Hepatocyte (in vitro differentiated cells): Measurements from ENCODE around the gene HEXB. TPM values are rescaled to one million over a fixed set of nuclear protein-coding genes. Genes with fewer than 3 reads are reported as not detected.

Experiments
- DNase-seq: peaks from one replicate; pipeline ENCODE4 v3.0.0-alpha.2; 2016; ENCODE audit warnings: low spot score
- H2AFZ ChIP-seq: fragments of 200-600 bp; sonication (generic); 2 replicates; pipeline ENCODE4 v1.6.0; 2016; ENCODE audit warnings: antibody characterized with exemption, mild to moderate bottlenecking
- H3K27ac ChIP-seq: fragments of 200-600 bp; sonication (generic); 2 replicates; pipeline ENCODE4 v1.5.1; 2016; ENCODE audit warnings: mild to moderate bottlenecking
- H3K27me3 ChIP-seq: fragments of 200-600 bp; sonication (generic); 2 replicates; pipeline ENCODE4 v1.6.1; 2016
- H3K36me3 ChIP-seq: fragments of 200-600 bp; sonication (generic); replicated peaks from 2 replicates; pipeline ENCODE4 v1.5.1; 2016; ENCODE audit warnings: low read depth; ENCODE audit not compliant: insufficient read depth
- H3K4me1 ChIP-seq: fragments of 200-600 bp; sonication (generic); 2 replicates; pipeline ENCODE4 v1.5.1; 2016; ENCODE audit warnings: mild to moderate bottlenecking, moderate library complexity; ENCODE audit not compliant: insufficient read depth
- H3K4me2 ChIP-seq: fragments of 200-600 bp; sonication (generic); 2 replicates; pipeline ENCODE4 v1.6.0; 2016
- H3K4me3 ChIP-seq: fragments of 200-600 bp; sonication (generic); 2 replicates; pipeline ENCODE4 v1.5.1; 2016; ENCODE audit warnings: mild to moderate bottlenecking
- H3K79me2 ChIP-seq: fragments of 200-600 bp; sonication (generic); 2 replicates; pipeline ENCODE4 v1.6.0; 2017; ENCODE audit warnings: mild to moderate bottlenecking
- H3K9me2 ChIP-seq: fragments of 200-600 bp; sonication (generic); replicated peaks from 2 replicates; pipeline ENCODE4 v1.6.0; 2017; ENCODE audit warnings: mild to moderate bottlenecking; ENCODE audit not compliant: insufficient read depth
- H3K9me3 ChIP-seq: fragments of 200-600 bp; sonication (generic); 2 replicates; pipeline ENCODE4 v1.5.1; 2016; ENCODE audit warnings: low read depth, mild to moderate bottlenecking
- H4K20me1 ChIP-seq: fragments of 200-600 bp; sonication (generic); 2 replicates; pipeline ENCODE4 v1.6.0; 2016; ENCODE audit warnings: mild to moderate bottlenecking; ENCODE audit not compliant: insufficient read depth, poor library complexity, severe bottlenecking
- EZH2 ChIP-seq: fragments of 200-600 bp; sonication (generic); IDR thresholded peaks from 2 replicates; pipeline ENCODE4 v1.6.1; 2016; ENCODE audit warnings: antibody characterized with exemption, mild to moderate bottlenecking, borderline replicate concordance
- EZH2phosphoT487 ChIP-seq: fragments of 200-600 bp; sonication (generic); IDR thresholded peaks from one replicate; pipeline ENCODE4 v1.6.1; 2018; ENCODE audit warnings: antibody characterized with exemption, mild to moderate bottlenecking, low read depth, moderate library complexity; ENCODE audit not compliant: unreplicated experiment, severe bottlenecking
- WGBS: methylation state at CpG from one replicate; pipeline ENCODE4 v1.1.6; 2016; ENCODE audit warnings: low lambda C conversion rate; ENCODE audit errors: missing lambda C conversion rate; 5-methylcytosine and 5-hydroxymethylcytosine counted together
- polyA plus RNA-seq: library from polyadenylated mRNA; unstranded; fragments of >200 nt; fragmentation: Nextera tagmentation; extraction: Ambion mirVana; gene quantifications from 2 replicates; pipeline ENCODE4 v1.2.1, GENCODE V29; 2016
- total RNA-seq: library from RNA; depleted of rRNA; stranded (reverse); fragments of >200 nt; gene quantifications from 2 replicates; pipeline ENCODE4 v1.2.3, GENCODE V29; 2014
- TF ChIP-seq, protein P1 (sequence below): fragments of 200-600 bp; sonication (generic); IDR thresholded peaks from 2 replicates; pipeline ENCODE4 v1.5.1; 2016; ENCODE audit warnings: antibody characterized with exemption, mild to moderate bottlenecking; ENCODE audit not compliant: poor library complexity

Gene HEXB
- total and polyA plus RNA-seq, 2 experiments from 2014 or later, result 224 to 226 TPM

DNA sequence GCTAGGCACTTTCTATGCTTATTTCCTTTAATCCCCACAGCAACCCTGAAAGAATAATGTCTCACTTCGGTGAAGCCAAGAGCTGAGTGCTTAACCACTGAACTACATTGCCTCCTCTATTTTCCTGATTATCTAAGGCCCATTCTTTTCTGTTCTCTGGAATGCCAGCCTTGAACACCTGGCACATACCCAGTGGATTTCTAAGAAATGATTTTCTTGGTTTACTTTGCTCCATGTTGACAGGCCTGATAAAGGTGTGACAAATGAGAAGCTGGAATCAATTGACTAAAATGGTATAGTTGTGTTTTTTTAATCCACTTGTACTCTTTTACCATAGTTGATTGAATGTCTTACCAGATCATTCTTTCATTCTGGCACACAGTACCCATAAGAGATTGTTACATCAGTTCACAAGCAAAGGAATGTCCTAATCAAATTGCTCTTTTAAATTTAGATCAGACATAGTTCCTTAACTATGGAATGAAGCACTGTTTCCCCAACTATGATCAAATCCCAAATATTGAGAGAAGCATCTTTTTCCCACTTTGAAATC, 35.5 kb upstream of the HEXB start:
- Histone ChIP-seq H2AFZ (no peak overlapping the region), H4K20me1 (no peaks in the 10 kb centered on the region), H3K4me2 (peak overlapping the region; percentile 14), H3K4me1 (peaks cover 16% of the 10 kb centered on the region), H3K9me2 (no peaks in the 10 kb centered on the region), H3K36me3 (no peaks in the 10 kb centered on the region), H3K27me3 (no peaks in the 10 kb centered on the region), H3K9me3 (no peaks in the 10 kb centered on the region), H3K4me3 (no peak overlapping the region), H3K27ac (peak overlapping the region; percentile 9), H3K79me2 (no peaks in the 10 kb centered on the region)
- DNase-seq, result no peak
- WGBS, result 54% methylated on average over 1 of the region's 1 CpG
- TF ChIP-seq, protein P1, sequence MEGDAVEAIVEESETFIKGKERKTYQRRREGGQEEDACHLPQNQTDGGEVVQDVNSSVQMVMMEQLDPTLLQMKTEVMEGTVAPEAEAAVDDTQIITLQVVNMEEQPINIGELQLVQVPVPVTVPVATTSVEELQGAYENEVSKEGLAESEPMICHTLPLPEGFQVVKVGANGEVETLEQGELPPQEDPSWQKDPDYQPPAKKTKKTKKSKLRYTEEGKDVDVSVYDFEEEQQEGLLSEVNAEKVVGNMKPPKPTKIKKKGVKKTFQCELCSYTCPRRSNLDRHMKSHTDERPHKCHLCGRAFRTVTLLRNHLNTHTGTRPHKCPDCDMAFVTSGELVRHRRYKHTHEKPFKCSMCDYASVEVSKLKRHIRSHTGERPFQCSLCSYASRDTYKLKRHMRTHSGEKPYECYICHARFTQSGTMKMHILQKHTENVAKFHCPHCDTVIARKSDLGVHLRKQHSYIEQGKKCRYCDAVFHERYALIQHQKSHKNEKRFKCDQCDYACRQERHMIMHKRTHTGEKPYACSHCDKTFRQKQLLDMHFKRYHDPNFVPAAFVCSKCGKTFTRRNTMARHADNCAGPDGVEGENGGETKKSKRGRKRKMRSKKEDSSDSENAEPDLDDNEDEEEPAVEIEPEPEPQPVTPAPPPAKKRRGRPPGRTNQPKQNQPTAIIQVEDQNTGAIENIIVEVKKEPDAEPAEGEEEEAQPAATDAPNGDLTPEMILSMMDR, result no peak

DNA sequence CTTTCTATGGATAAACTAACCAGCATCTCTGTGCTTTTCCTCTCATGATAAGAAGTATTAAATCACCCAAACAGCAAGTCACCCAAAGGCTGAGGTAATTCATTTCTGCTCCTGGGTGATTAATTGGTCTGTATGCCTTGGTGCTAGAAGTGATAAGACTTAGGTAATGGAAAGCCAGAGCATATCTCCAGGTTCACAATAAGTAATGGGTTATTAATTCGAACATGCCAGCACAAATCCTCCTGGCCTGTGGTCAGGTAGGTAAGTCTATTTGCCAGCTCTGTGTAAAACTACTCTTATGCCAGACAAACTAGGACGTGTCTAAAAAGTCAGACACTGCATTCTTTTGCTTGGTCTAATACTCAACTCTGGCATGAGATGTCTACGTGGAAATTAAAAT, 33.3 kb upstream of the HEXB start:
- TF ChIP-seq EZH2phosphoT487, result no peak
- TF ChIP-seq, protein P1, result no peak
- H3K27ac ChIP-seq, result no peak overlapping the region
- no peaks in the 10 kb centered on the region for H3K79me2 ChIP-seq
- H3K9me2 ChIP-seq, result no peaks in the 10 kb centered on the region
- peaks cover 15% of the 10 kb centered on the region for H3K4me1 ChIP-seq
- H3K4me2 ChIP-seq, result no peak overlapping the region
- no peak for DNase-seq
- H3K27me3 ChIP-seq, result no peaks in the 10 kb centered on the region
- H4K20me1 ChIP-seq, result no peaks in the 10 kb centered on the region
- H3K36me3 ChIP-seq, result no peaks in the 10 kb centered on the region
- no peaks in the 10 kb centered on the region for H3K9me3 ChIP-seq
- H3K4me3 ChIP-seq, result no peak overlapping the region
- H2AFZ ChIP-seq, result no peak overlapping the region
- 85% methylated on average over 3 of the region's 3 CpGs for WGBS

DNA sequence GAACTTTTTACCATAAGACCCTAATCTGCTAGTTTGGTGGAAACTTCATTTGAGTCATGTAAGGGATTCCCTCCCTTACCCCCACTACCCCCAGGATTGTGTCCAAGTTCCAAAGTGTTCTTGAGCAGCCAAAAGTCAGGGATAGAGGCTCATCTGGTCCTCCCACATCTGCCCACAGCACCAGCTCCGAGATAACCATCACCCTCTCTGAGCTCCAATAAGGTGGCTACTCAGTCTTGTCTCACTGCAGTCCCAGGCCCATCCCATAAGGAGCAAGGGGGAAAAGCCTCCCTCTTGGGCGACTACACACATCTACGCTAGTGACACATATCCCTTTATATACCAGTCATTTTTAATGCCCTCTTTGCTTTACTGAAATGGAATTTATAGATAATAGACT, 32.5 kb upstream of the HEXB start:
- H3K27me3 ChIP-seq, result no peaks in the 10 kb centered on the region
- no peak overlapping the region for H3K4me3 ChIP-seq
- 93% methylated on average over 3 of the region's 3 CpGs for WGBS
- no peaks in the 10 kb centered on the region for H3K36me3 ChIP-seq
- H3K9me3 ChIP-seq, result no peaks in the 10 kb centered on the region
- DNase-seq, result no peak
- no peak overlapping the region for H3K27ac ChIP-seq
- TF ChIP-seq EZH2phosphoT487, result no peak
- H3K4me2 ChIP-seq, result no peak overlapping the region
- no peaks in the 10 kb centered on the region for H4K20me1 ChIP-seq
- H3K79me2 ChIP-seq, result no peaks in the 10 kb centered on the region
- H3K4me1 ChIP-seq, result peaks cover 10% of the 10 kb centered on the region
- H2AFZ ChIP-seq, result no peak overlapping the region
- no peaks in the 10 kb centered on the region for H3K9me2 ChIP-seq

DNA sequence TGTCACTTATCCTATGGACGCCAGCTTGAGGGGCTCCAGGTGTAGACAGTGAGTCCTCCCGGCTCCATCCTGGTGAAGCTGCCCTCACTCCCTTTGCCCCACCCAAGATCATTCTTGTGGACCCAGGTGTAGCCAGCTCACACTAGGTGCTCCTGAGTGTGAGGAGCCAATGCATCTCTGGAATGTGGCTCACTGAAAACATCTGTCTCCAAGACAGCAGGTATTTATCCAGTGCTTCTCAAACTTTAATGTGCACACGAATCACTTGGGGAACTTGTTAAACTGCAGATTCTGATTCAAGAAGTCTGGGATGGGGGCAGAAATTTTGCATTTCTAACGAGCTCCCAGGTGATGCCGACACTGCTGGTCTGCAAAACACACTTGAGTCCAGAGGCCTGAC, 31.0 kb upstream of the HEXB start:
- TF ChIP-seq, protein P1, result no peak
- no peak for TF ChIP-seq EZH2phosphoT487
- TF ChIP-seq EZH2, result no peak
- DNase-seq, result no peak
- H3K36me3 ChIP-seq, result no peaks in the 10 kb centered on the region
- H4K20me1 ChIP-seq, result no peaks in the 10 kb centered on the region
- no peaks in the 10 kb centered on the region for H3K9me2 ChIP-seq
- no peak overlapping the region for H3K4me2 ChIP-seq
- H2AFZ ChIP-seq, result no peak overlapping the region
- H3K79me2 ChIP-seq, result no peaks in the 10 kb centered on the region
- H3K9me3 ChIP-seq, result no peaks in the 10 kb centered on the region
- 72% methylated on average over 5 of the region's 5 CpGs for WGBS
- peaks cover 8% of the 10 kb centered on the region for H3K4me1 ChIP-seq
- H3K27me3 ChIP-seq, result no peaks in the 10 kb centered on the region
- no peak overlapping the region for H3K27ac ChIP-seq
- no peak overlapping the region for H3K4me3 ChIP-seq
